RWPE1 (cell line): ENCODE results near the gene PTPN5.

Source experiments
- CTCF ChIA-PET: fragments of 350-600 bp; sonication (Branson Sonifier 250); formaldehyde crosslinking; extraction: SDS; loops from one replicate; lab custom pipeline; 2021; lab: Yijun Ruan, JAX
- POLR2A ChIA-PET: fragments of 400-600 bp; formaldehyde crosslinking; extraction: SDS; loops from one replicate; lab custom pipeline; 2020; ENCODE audit warnings: antibody characterized with exemption; ENCODE audit not compliant: low non-redundant PET; lab: Yijun Ruan, JAX
- DNase-seq: peaks from one replicate; pipeline ENCODE4 v3.0.0; 2012; ENCODE audit warnings: low spot score
- H3K27ac ChIP-seq: fragments of 450-650 bp; 2 replicates; pipeline ENCODE4 v1.5.1; 2017
- CTCF ChIP-seq: fragments of 450-650 bp; conservative IDR thresholded peaks from 2 replicates; pipeline ENCODE4 v1.5.1; 2017; ENCODE audit warnings: low read depth, mild to moderate bottlenecking

PTPN5 gene

GRCh38 chr11:18798799-18799469, 7.3 kb upstream of the PTPN5 start:
- ChIA-PET POLR2A (no interaction called here), CTCF (interaction anchor here (0.7 kb wide), 1 partner anchor 777 kb away, joined by 3 read pairs; no protein-coding TSS in a partner anchor)
- H3K27ac ChIP-seq, result no peak overlapping the region
- no peak for TF ChIP-seq CTCF
- peak; percentile 42 for DNase-seq

DNA sequence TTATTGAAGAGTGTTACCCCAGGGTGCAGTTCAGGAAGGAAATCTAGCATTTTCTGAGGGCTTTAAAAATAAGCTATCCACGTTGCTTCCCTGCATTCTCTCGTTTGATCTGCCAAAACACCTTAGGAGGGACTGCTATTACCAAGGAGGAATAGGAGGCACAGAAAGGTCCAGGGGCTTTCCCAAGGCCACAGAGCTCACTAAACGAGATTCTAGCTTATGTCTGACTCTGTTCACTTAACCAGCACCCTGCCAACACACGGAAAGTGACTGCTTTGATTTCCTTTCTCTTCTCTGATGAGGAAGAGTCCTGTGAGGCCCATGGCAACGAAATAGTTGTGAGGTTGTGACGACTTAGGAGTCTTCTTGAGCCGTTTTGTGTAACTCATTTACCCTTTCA, 3.4 kb upstream of the PTPN5 start:
- ChIA-PET CTCF (interaction anchor here (0.7 kb wide), 1 partner anchor 678 kb away, joined by 3 read pairs; no protein-coding TSS in a partner anchor), POLR2A (no interaction called here)
- DNase-seq, result no peak
- no peak overlapping the region for H3K27ac ChIP-seq
- TF ChIP-seq CTCF, result no peak

DNA sequence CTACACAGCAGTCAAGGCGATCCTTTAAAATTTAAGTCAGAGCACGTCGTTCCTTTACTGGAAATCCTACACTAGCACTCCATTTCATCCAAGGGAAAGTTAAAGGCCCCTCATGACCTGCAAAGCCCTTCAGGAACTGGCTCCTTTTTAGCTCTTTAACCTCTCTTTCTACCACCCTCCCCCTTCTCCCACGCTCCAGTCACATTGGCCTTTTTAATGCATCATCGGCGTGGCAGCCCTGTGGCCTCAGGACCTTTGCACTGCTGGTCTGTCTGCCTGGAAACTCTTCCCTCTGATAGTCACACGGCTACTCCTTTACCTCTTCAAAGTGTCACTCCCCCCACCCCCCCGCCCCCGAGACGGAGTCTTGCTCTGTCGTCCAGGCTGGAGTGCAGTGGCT, 1.2 kb upstream of the PTPN5 start:
- no peak for TF ChIP-seq CTCF
- CTCF ChIA-PET, result interaction anchor here (0.7 kb wide), 2 partner anchors 67 to 197 kb away, joined by 3 to 4 read pairs; no protein-coding TSS in a partner anchor

GRCh38 chr11:18791969-18792628, 501 bp upstream of the PTPN5 start:
- POLR2A ChIA-PET, result no interaction called here
- CTCF ChIA-PET, result interaction anchor here (0.7 kb wide), 2 partner anchors 67 to 196 kb away, joined by 3 to 4 read pairs; no protein-coding TSS in a partner anchor

More for the DNA sequence above, 1.2 kb upstream of the PTPN5 start:
- POLR2A ChIA-PET, result no interaction called here
- H3K27ac ChIP-seq, result no peak overlapping the region
- no peak for DNase-seq

DNA sequence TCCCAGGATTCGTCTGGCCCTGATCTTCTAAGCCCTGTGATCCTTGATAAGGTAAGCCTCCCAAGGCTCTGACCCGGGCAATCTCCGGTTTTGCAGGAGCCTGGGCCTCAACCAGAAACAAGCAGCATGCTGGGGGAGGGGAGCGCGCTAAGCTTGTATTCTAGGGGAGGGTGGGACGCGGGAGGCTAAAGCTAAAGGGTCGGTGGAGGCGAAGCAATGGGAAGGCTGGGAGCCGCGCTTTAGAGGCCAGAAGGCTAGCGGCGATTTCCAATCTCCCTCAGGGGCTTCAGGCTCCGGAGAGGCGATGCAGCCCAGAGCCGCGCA, 753 bp downstream of the PTPN5 start:
- CTCF ChIA-PET, result interaction anchor here (0.9 kb wide), 1 partner anchor 12 kb away, joined by 4 read pairs; no protein-coding TSS in a partner anchor

More at GRCh38 chr11:18791969-18792628, 501 bp upstream of the PTPN5 start:
- no peak overlapping the region for H3K27ac ChIP-seq
- DNase-seq, result no peak
- no peak for TF ChIP-seq CTCF

More for the DNA sequence above, 753 bp downstream of the PTPN5 start:
- no peak overlapping the region for H3K27ac ChIP-seq
- DNase-seq, result no peak
- POLR2A ChIA-PET, result no interaction called here
- TF ChIP-seq CTCF, result no peak
